Gastrocnemius medialis (tissue), 4 donors: Measurements from ENCODE around the gene OR6J1.
"Not testable (repeated sequence)": the region's sequence is repeated elsewhere in the genome, so short reads cannot be mapped to it uniquely, and the experiment has no call there.

Source experiments
- POLR2A ChIP-seq, 2 donors: fragments of 450-650 bp; IDR thresholded peaks; one replicate each; pipeline ENCODE4 v1.6.1; 2017; ENCODE audit warnings: antibody characterized with exemption in 2 of 2, mild to moderate bottlenecking in 2 of 2, moderate library complexity in 2 of 2
- TF ChIP-seq, protein P1 (sequence below), 5 experiments: fragments of 450-650 bp in 3 of 5; fragments of 200-600 bp in 2 of 5; sonication (generic) in 2 of 5; IDR thresholded peaks in 4 of 5; conservative IDR thresholded peaks in 1 of 5; 1 replicate in 4 of 5; 2 replicates in 1 of 5; pipeline ENCODE4 v1.5.1; 2016 to 2019; ENCODE audit warnings: antibody characterized with exemption in 5 of 5, mild to moderate bottlenecking in 3 of 5, moderate library complexity in 3 of 5

- TF ChIP-seq, protein P1, sequence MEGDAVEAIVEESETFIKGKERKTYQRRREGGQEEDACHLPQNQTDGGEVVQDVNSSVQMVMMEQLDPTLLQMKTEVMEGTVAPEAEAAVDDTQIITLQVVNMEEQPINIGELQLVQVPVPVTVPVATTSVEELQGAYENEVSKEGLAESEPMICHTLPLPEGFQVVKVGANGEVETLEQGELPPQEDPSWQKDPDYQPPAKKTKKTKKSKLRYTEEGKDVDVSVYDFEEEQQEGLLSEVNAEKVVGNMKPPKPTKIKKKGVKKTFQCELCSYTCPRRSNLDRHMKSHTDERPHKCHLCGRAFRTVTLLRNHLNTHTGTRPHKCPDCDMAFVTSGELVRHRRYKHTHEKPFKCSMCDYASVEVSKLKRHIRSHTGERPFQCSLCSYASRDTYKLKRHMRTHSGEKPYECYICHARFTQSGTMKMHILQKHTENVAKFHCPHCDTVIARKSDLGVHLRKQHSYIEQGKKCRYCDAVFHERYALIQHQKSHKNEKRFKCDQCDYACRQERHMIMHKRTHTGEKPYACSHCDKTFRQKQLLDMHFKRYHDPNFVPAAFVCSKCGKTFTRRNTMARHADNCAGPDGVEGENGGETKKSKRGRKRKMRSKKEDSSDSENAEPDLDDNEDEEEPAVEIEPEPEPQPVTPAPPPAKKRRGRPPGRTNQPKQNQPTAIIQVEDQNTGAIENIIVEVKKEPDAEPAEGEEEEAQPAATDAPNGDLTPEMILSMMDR (IDR thresholded peaks at IDR 0.05 in 4 of 5, conservative IDR thresholded peaks at IDR 0.05 in 1 of 5), result not testable (repeated sequence)
- TF ChIP-seq POLR2A (IDR thresholded peaks at IDR 0.05), result not testable (repeated sequence)
Measured at GRCh38 chr14:22677551-22677950, 33.4 kb upstream of the OR6J1 start.
